IPS DF 4.7 (cell line): ENCODE data around the gene TANC1.
"Not testable (repeated sequence)": the region's sequence is repeated elsewhere in the genome, so short reads cannot be mapped to it uniquely, and the experiment has no call there.

Experiments
- DNase-seq: peaks from one replicate; pipeline ENCODE4 v3.0.0-alpha.2; 2013; ENCODE audit warnings: low spot score; ENCODE audit errors: extremely low read depth

The TANC1 gene

GRCh38 chr2:159139216-159139933 is 170.9 kb downstream of the TANC1 start:
- DNase-seq = no peak

GRCh38 chr2:159140070-159140769 is 171.8 kb downstream of the TANC1 start:
- no peak for DNase-seq

- not testable (repeated sequence) for DNase-seq
Observed at GRCh38 chr2:159140821-159141220, 172.4 kb downstream of the TANC1 start.

GRCh38 chr2:159144776-159145614 is 176.6 kb downstream of the TANC1 start:
- DNase-seq = no peak

- no peak for DNase-seq
Observed at GRCh38 chr2:159145745-159146354, 177.4 kb downstream of the TANC1 start.

GRCh38 chr2:159146996-159147666 is 178.7 kb downstream of the TANC1 start:
- no peak for DNase-seq

- DNase-seq = no peak
Observed at GRCh38 chr2:159147690-159148089, 179.2 kb downstream of the TANC1 start.

- no peak for DNase-seq
Observed at GRCh38 chr2:159148901-159149300, 180.5 kb downstream of the TANC1 start.

GRCh38 chr2:159149747-159150146 is 181.3 kb downstream of the TANC1 start:
- DNase-seq = no peak

GRCh38 chr2:159150280-159150746 is 181.9 kb downstream of the TANC1 start:
- DNase-seq = no peak

GRCh38 chr2:159151198-159152127 is 183.0 kb downstream of the TANC1 start:
- no peak for DNase-seq

GRCh38 chr2:159152128-159152778 is 183.8 kb downstream of the TANC1 start:
- no peak for DNase-seq

GRCh38 chr2:159153063-159153462 is 184.6 kb downstream of the TANC1 start:
- no peak for DNase-seq

GRCh38 chr2:159153463-159153862 is 185.0 kb downstream of the TANC1 start:
- DNase-seq = no peak

GRCh38 chr2:159153951-159154350 is 185.5 kb downstream of the TANC1 start:
- DNase-seq = no peak

- no peak for DNase-seq
Observed at GRCh38 chr2:159154366-159154765, 185.9 kb downstream of the TANC1 start.

GRCh38 chr2:159155320-159155719 is 186.9 kb downstream of the TANC1 start:
- DNase-seq = peak; percentile 7

GRCh38 chr2:159155791-159156190 is 187.4 kb downstream of the TANC1 start:
- DNase-seq = no peak

- DNase-seq = no peak
Observed at GRCh38 chr2:159156834-159157233, 188.4 kb downstream of the TANC1 start.
